AG04450 (cell line): ENCODE measurements around the gene P2RY6. TPM values are rescaled to one million over a fixed set of nuclear protein-coding genes. Genes with fewer than 3 reads are reported as not detected.

Experiments used
- CTCF ChIA-PET: fragments of 300-600, 350-600 bp; formaldehyde crosslinking; extraction: SDS; loops from one replicate; lab custom pipeline; 2022; ENCODE audit warnings: antibody characterized with exemption, inconsistent platforms; lab: Charles Lee
- POLR2A ChIA-PET: fragments of 350-600 bp; formaldehyde crosslinking; extraction: SDS; loops from one replicate; lab custom pipeline; 2021; ENCODE audit warnings: antibody characterized with exemption, inconsistent platforms; lab: Yijun Ruan, JAX
- DNase-seq: peaks from one replicate; pipeline ENCODE4 v3.0.0-alpha.2; 2011; ENCODE audit warnings: low read depth, low spot score
- H3K27ac ChIP-seq: one replicate; pipeline ENCODE4 v1.5.1; 2012; ENCODE audit warnings: low read depth, low read length, control low read depth
- H3K27me3 ChIP-seq: one replicate; pipeline ENCODE4 v1.6.0; 2012; ENCODE audit warnings: low read length; ENCODE audit not compliant: control insufficient read depth, insufficient read depth
- H3K4me3 ChIP-seq: 2 replicates; pipeline ENCODE4 v1.5.1; 2011; ENCODE audit warnings: mild to moderate bottlenecking, low read depth, low read length, control low read depth
- H3K9me3 ChIP-seq: 2 replicates; pipeline ENCODE4 v1.5.1; 2012; ENCODE audit warnings: low read length; ENCODE audit not compliant: control insufficient read depth, insufficient read depth
- polyA plus RNA-seq: library from polyadenylated mRNA; depleted of rRNA; stranded (reverse); fragments of >200 nt; gene quantifications from 2 replicates; pipeline ENCODE4 v1.2.3, GENCODE V29; 2011
- TF ChIP-seq, protein P1 (sequence below): IDR thresholded peaks from 2 replicates; pipeline ENCODE4 v1.5.1; 2011; ENCODE audit warnings: low read depth, low read length, control low read depth, inconsistent platforms

Gene P2RY6
- polyA plus RNA-seq, 1 experiment, result not detected

DNA sequence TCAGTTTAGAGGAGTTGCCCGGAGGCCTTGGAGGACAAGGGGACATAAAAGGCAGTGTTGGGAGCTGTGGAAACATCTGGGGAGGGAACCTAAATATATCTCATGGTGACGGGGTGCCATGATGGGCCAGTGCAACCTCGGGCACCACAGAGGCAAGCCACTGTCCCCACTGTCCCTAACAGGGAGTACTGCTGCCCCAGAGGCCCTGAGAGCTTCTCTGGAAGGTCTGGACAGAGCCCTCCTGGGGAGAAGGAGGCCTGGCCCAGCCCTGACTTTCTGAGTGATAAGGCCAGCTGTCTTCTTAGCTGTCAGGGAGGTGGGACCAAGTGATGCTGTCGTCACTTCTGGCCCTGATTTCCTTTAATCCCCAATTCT is 5.5 kb upstream of the P2RY6 start:
- DNase-seq, result no peak
- H3K4me3 ChIP-seq, result no peak overlapping the region
- ChIA-PET CTCF (interaction anchor here (0.8 kb wide), 1 partner anchor 84 kb away, joined by 3 read pairs; no protein-coding TSS in a partner anchor), POLR2A (no interaction called here)
- TF ChIP-seq, protein P1, sequence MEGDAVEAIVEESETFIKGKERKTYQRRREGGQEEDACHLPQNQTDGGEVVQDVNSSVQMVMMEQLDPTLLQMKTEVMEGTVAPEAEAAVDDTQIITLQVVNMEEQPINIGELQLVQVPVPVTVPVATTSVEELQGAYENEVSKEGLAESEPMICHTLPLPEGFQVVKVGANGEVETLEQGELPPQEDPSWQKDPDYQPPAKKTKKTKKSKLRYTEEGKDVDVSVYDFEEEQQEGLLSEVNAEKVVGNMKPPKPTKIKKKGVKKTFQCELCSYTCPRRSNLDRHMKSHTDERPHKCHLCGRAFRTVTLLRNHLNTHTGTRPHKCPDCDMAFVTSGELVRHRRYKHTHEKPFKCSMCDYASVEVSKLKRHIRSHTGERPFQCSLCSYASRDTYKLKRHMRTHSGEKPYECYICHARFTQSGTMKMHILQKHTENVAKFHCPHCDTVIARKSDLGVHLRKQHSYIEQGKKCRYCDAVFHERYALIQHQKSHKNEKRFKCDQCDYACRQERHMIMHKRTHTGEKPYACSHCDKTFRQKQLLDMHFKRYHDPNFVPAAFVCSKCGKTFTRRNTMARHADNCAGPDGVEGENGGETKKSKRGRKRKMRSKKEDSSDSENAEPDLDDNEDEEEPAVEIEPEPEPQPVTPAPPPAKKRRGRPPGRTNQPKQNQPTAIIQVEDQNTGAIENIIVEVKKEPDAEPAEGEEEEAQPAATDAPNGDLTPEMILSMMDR, result no peak
- H3K27me3 ChIP-seq, result peaks cover 39% of the 10 kb centered on the region
- no peak overlapping the region for H3K27ac ChIP-seq
- no peaks in the 10 kb centered on the region for H3K9me3 ChIP-seq

DNA sequence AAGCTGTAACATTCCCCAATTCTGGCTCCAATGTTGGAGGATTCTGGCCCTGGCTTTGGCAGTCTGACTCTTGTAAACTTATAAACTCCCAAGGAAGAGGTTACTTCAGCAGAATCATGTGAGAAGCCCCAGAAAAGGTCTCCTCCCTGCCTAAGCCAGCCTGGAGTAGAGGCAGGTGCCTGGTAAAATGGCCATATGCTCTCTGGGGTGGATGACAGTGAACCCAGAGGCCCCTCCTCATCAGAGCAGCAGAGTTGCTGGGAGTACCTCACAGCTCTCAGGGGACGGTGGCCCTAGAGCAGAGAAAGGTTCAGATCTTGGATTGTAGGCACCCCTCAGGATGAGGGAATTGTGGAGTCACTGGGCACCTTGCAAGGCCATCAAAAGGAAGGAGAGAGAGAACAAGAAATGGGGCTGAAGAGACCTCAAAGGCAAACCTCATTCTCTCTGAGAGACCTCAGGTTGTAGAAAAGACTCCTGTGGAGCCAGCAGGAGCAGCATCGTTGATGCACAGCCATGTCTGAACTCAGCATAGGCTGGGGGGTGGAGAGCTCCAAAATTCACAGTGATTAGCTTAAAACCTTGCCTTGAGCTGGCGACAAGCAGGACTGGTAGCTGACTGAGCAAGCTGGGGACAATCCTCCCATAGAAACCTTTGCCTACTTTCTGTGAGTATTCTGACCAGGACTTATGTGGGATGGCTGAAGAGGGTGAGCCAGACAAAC is 4.9 kb upstream of the P2RY6 start:
- ChIA-PET POLR2A (no interaction called here), CTCF (interaction anchor here (0.9 to 1.0 kb wide), 2 partner anchors 22 to 84 kb away, joined by 3 to 4 read pairs; no protein-coding TSS in a partner anchor)
- Histone ChIP-seq H3K27ac (no peak overlapping the region), H3K4me3 (no peak overlapping the region), H3K9me3 (no peaks in the 10 kb centered on the region), H3K27me3 (peaks cover 39% of the 10 kb centered on the region)
- TF ChIP-seq, protein P1, result no peak
- no peak for DNase-seq

DNA sequence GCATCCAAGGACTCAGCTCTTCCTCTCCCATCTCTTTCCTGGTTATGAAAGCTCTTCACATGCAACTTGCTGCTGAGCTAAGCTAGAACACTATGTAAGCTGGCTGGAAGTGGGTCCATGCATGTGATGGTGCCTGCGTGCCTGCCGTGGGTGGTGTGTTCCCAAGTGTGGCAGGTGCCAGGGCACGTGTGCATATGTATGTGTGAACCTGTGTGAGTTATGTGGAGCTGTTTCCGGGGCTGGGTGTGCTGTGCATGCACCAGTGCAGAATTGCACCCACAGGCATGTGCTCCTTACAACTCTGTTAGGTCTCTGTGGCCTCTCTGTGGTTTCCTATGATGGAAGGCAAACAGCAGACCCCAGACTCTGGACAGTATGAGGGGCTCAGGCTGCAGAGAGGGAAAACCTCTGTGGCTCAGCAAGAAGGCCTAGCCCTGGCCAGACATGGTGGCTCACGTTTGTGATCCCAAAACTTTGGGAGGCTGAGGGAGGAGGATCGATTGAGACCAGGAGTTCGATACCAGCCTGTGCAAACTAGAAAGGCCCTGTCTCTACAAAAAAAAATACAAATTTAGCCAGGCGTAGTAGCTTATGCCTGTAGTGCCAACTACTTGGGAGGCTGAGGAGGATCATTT is 4.1 kb upstream of the P2RY6 start:
- TF ChIP-seq, protein P1, result no peak
- DNase-seq, result no peak
- H3K4me3 ChIP-seq, result no peak overlapping the region
- ChIA-PET POLR2A (no interaction called here), CTCF (interaction anchor here (0.9 to 1.0 kb wide), 2 partner anchors 21 to 83 kb away, joined by 3 to 4 read pairs; no protein-coding TSS in a partner anchor)
- no peaks in the 10 kb centered on the region for H3K9me3 ChIP-seq
- H3K27me3 ChIP-seq, result peaks cover 39% of the 10 kb centered on the region
- no peak overlapping the region for H3K27ac ChIP-seq

DNA sequence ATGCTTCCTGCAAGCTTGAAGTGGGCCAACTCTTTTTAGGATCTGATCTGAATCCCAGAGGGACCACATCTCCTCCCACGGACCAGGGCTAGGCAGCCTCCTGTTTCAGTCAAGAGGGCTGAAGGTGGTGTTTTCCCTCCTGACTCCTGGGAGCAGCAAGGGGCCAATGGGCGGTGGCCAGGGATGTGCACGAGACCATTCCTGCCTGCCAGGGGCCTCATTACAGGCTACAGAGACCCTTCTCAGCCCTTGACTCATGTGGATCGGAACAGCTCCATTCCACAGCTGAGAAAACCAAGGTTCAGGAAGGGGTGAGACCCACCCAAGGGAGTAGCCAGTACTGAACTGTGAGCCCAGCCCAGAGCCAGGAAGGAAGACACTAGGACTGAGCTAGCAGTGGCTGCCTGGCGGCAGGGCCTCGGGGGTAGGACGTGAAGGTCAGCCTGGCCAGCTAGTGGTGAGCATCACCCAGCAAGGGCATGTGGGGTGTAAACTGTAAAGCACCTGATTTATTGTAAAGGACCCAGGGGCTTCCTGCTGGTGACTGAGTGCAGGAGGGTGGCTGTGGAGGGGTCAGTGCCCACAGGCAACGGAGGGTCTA is 3.4 kb upstream of the P2RY6 start:
- TF ChIP-seq, protein P1, result no peak
- DNase-seq, result no peak
- H3K27ac ChIP-seq, result no peak overlapping the region
- H3K9me3 ChIP-seq, result no peaks in the 10 kb centered on the region
- peaks cover 39% of the 10 kb centered on the region for H3K27me3 ChIP-seq
- no peak overlapping the region for H3K4me3 ChIP-seq
- POLR2A ChIA-PET, result no interaction called here
- CTCF ChIA-PET, result no interaction called here
